NCI-H1694 (cell line): ENCODE measurements around the gene PANK2.
"Not testable (repeated sequence)": the region's sequence is repeated elsewhere in the genome, so short reads cannot be mapped to it uniquely, and the experiment has no call there.

Source experiments
- DNase-seq: peaks from one replicate; lab custom pipeline; 2025; lab: John Stamatoyannopoulos, UW

The PANK2 gene

GRCh38 chr20:3901028-3901705, 12.0 kb downstream of the PANK2 start:
- DNase-seq = no peak

GRCh38 chr20:3901706-3902440, 12.7 kb downstream of the PANK2 start:
- no peak for DNase-seq

- no peak for DNase-seq
Observed at GRCh38 chr20:3902446-3902845, 13.3 kb downstream of the PANK2 start.

- DNase-seq = no peak
Observed at GRCh38 chr20:3904224-3904623, 15.0 kb downstream of the PANK2 start.

GRCh38 chr20:3904857-3905256, 15.7 kb downstream of the PANK2 start:
- DNase-seq = no peak

- not testable (repeated sequence) for DNase-seq
Observed at GRCh38 chr20:3906744-3907721, 17.8 kb downstream of the PANK2 start.

- no peak for DNase-seq
Observed at GRCh38 chr20:3908667-3909066, 19.5 kb downstream of the PANK2 start.

GRCh38 chr20:3909952-3910366, 20.8 kb downstream of the PANK2 start:
- no peak for DNase-seq

- no peak for DNase-seq
Observed at GRCh38 chr20:3910853-3911252, 21.7 kb downstream of the PANK2 start.

- no peak for DNase-seq
Observed at GRCh38 chr20:3911956-3912355, 22.8 kb downstream of the PANK2 start.

GRCh38 chr20:3914446-3914845, 25.3 kb downstream of the PANK2 start:
- DNase-seq = no peak

- DNase-seq = no peak
Observed at GRCh38 chr20:3915691-3916090, 26.5 kb downstream of the PANK2 start.

- no peak for DNase-seq
Observed at GRCh38 chr20:3916364-3916763, 27.2 kb downstream of the PANK2 start.

- DNase-seq = no peak
Observed at GRCh38 chr20:3919352-3919751, 30.2 kb downstream of the PANK2 start.

- no peak for DNase-seq
Observed at GRCh38 chr20:3922223-3922982, 33.2 kb downstream of the PANK2 start.

- DNase-seq = no peak
Observed at GRCh38 chr20:3922983-3923339, 33.8 kb downstream of the PANK2 start.

GRCh38 chr20:3923818-3924217, 34.6 kb downstream of the PANK2 start:
- no peak for DNase-seq

- DNase-seq = no peak
Observed at GRCh38 chr20:3924304-3925112, 35.3 kb downstream of the PANK2 start.

- DNase-seq = no peak
Observed at GRCh38 chr20:3925113-3925695, 36.0 kb downstream of the PANK2 start.

- DNase-seq = no peak
Observed at GRCh38 chr20:3925899-3926638, 36.9 kb downstream of the PANK2 start.
